ENCODE data around the gene ST6GAL1. TPM values are rescaled to one million over a fixed set of nuclear protein-coding genes. Genes with fewer than 3 reads are reported as not detected.

Gene ST6GAL1
- total and polyA plus RNA-seq, 2 of the 13 experiments (the other 11 are each of a cell fraction or from before 2014, with no cell fraction given) = 79.9 to 164 TPM

- TF ChIP-seq GMEB1 (CRISPR knock-in tag; IDR thresholded peaks at IDR 0.05; ENCODE audit: borderline replicate concordance) = no peak; the same call in 1 of the 2 replicates
- 0 out of 2 replicates have a peak, but pooled peaks have one; percentile 59 for TF ChIP-seq FOXC1 (CRISPR knock-in tag; IDR thresholded peaks at IDR 0.05; ENCODE audit: borderline replicate concordance)
- no peak; the same call in 1 of the 2 replicates for TF ChIP-seq AFF4 (CRISPR knock-in tag; IDR thresholded peaks at IDR 0.05)
- no peak for TF ChIP-seq ZBTB7B (CRISPR knock-in tag; IDR thresholded peaks at IDR 0.05)
- no peak; the same call in 1 of the 2 replicates for TF ChIP-seq NR2F6 (IDR thresholded peaks at IDR 0.05)
- TF ChIP-seq NR2F6 (CRISPR knock-in tag; IDR thresholded peaks at IDR 0.05) = peak; percentile 74
- no peak for TF ChIP-seq ATAD3A (CRISPR knock-in tag; IDR thresholded peaks at IDR 0.05)
- no peak for TF ChIP-seq CEBPZ (IDR thresholded peaks at IDR 0.05; ENCODE audit: low read length)
- TF ChIP-seq ZSCAN9 (CRISPR knock-in tag; IDR thresholded peaks at IDR 0.05; ENCODE audit: borderline replicate concordance) = peak; percentile 51; the same call in 1 of the 2 replicates
- no peak for TF ChIP-seq ELK4 (CRISPR knock-in tag; IDR thresholded peaks at IDR 0.05; ENCODE audit: borderline replicate concordance)
- TF ChIP-seq KLF6 (CRISPR knock-in tag; IDR thresholded peaks at IDR 0.05) = no peak
- no peak for TF ChIP-seq RBM39 (IDR thresholded peaks at IDR 0.05; ENCODE audit: low read depth, low read length, poor library complexity, severe bottlenecking)
- no peak for TF ChIP-seq KDM5B (CRISPR knock-in tag; IDR thresholded peaks at IDR 0.05; ENCODE audit: borderline replicate concordance)
- 0 out of 2 replicates have a peak, but pooled peaks have one; percentile 59 for TF ChIP-seq HOXD1 (CRISPR knock-in tag; IDR thresholded peaks at IDR 0.05)
- TF ChIP-seq MLXIP (CRISPR knock-in tag; IDR thresholded peaks at IDR 0.05; ENCODE audit: borderline replicate concordance) = no peak; the same call in 1 of the 2 replicates
- no peak for TF ChIP-seq RFX3 (CRISPR knock-in tag; IDR thresholded peaks at IDR 0.05)
- TF ChIP-seq ZNF33B (CRISPR knock-in tag; IDR thresholded peaks at IDR 0.05) = no peak
These were observed 108.9 kb downstream of the ST6GAL1 start (continued) for GRCh38 chr3:187039100-187039722.

All from HepG2 (cell line).